K562 (cell line): ENCODE results near the gene RNASE8. TPM values are rescaled to one million over a fixed set of nuclear protein-coding genes. Genes with fewer than 3 reads are reported as not detected.

Experiments used
- ATAC-seq: fragments of 200-7000 bp; cut with Tn5 transposase; 3 replicates; pipeline ENCODE4 v1.9.1; 2020; ENCODE audit warnings: moderate library complexity
- BruUV-seq: library from RNA; stranded (reverse); fragments of 400-500 nt; replicated peaks from 2 replicates; lab custom pipeline; 2021; lab: Mats Ljungman, UMichigan
- CTCF ChIA-PET: fragments of 300-600 bp; formaldehyde crosslinking; extraction: SDS; loops from one replicate; lab custom pipeline; 2021; ENCODE audit warnings: low intra/inter-chr PET ratio; lab: Yijun Ruan, JAX
- POLR2A ChIA-PET: fragments of 300-600, 350-650 bp; sonication (Branson Sonifier 250); formaldehyde crosslinking; extraction: SDS; loops from one replicate; lab custom pipeline; 2021; ENCODE audit warnings: antibody characterized with exemption, inconsistent platforms; lab: Yijun Ruan, JAX
- DNase-seq, 4 experiments: peaks; one replicate each; pipeline versions ENCODE4 v3.0.0 to v3.0.0-alpha.2; 2011 to 2018; ENCODE audit warnings: low spot score in 3 of 4, mixed read lengths in 3 of 4; ENCODE audit errors: extremely low read depth in 1 of 4
- FAIRE-seq: peaks from 2 replicates; lab custom pipeline; 2011; peaks lifted over from hg19 to GRCh38; lab: Jason Lieb, UNC
- H2AFZ ChIP-seq: 2 replicates; pipeline ENCODE4 v1.6.0; 2011; ENCODE audit warnings: low read depth, low read length, control low read depth, inconsistent platforms
- H3K27ac ChIP-seq: fragments of 200-600 bp; 3 replicates; pipeline ENCODE4 v1.8.0; 2011; ENCODE audit warnings: low read depth, mild to moderate bottlenecking, control low read depth, inconsistent platforms, low read length, moderate library complexity, mixed read lengths; ENCODE audit errors: extremely low read depth
- H3K27me3 ChIP-seq, 2 experiments: fragments of 300-600 bp in 1 of 2; 2 replicates in 1 of 2; 3 replicates in 1 of 2; pipeline versions ENCODE4 v1.6.0 to v1.8.0; 2011; ENCODE audit warnings: inconsistent platforms in 2 of 2, low read length in 2 of 2, mild to moderate bottlenecking in 1 of 2, mixed read lengths in 1 of 2, moderate library complexity in 1 of 2; ENCODE audit not compliant: control insufficient read depth in 2 of 2, insufficient read depth in 2 of 2
- H3K36me3 ChIP-seq: fragments of 300-600 bp; 3 replicates; pipeline ENCODE4 v1.8.0; 2011; ENCODE audit warnings: mild to moderate bottlenecking, low read length, inconsistent platforms; ENCODE audit not compliant: control insufficient read depth, insufficient read depth
- H3K4me1 ChIP-seq, 2 experiments: fragments of 200-600 bp in 1 of 2; replicated peaks in 1 of 2; 2 replicates in 1 of 2; 3 replicates in 1 of 2; pipeline versions ENCODE4 v1.5.1 to v1.8.0; 2011; ENCODE audit warnings: inconsistent platforms in 2 of 2, low read length in 2 of 2, mild to moderate bottlenecking in 1 of 2, mixed read lengths in 1 of 2, moderate library complexity in 1 of 2; ENCODE audit not compliant: control insufficient read depth in 2 of 2, insufficient read depth in 2 of 2
- H3K4me2 ChIP-seq: 2 replicates; pipeline ENCODE4 v1.6.1; 2011; ENCODE audit warnings: low read length, control low read depth, inconsistent platforms, mixed read lengths; ENCODE audit not compliant: insufficient read depth
- H3K4me3 ChIP-seq: fragments of 200-600 bp; sonication (generic), shearing (Covaris generic); 2 replicates; pipeline ENCODE4 v1.5.1; 2016; ENCODE audit warnings: control low read depth, inconsistent platforms
- H3K79me2 ChIP-seq: fragments of 200-600 bp; 3 replicates; pipeline ENCODE4 v1.8.0; 2011; ENCODE audit warnings: low read length, inconsistent platforms; ENCODE audit not compliant: control insufficient read depth, insufficient read depth
- H3K9ac ChIP-seq, 2 experiments: 2 replicates each; pipeline versions ENCODE4 v1.6.0 to v1.6.1; 2011; ENCODE audit warnings: low read depth in 2 of 2, low read length in 2 of 2, control low read depth in 1 of 2, inconsistent platforms in 1 of 2, mild to moderate bottlenecking in 1 of 2, mixed read lengths in 1 of 2; ENCODE audit not compliant: insufficient read depth in 1 of 2
- H3K9me1 ChIP-seq: one replicate; pipeline ENCODE4 v1.6.0; 2011; ENCODE audit warnings: inconsistent platforms, mild to moderate bottlenecking, low read length, moderate library complexity; ENCODE audit not compliant: control insufficient read depth, insufficient read depth
- H3K9me3 ChIP-seq: replicated peaks from 2 replicates; pipeline ENCODE4 v1.5.1; 2011; ENCODE audit warnings: low read depth, low read length, inconsistent platforms; ENCODE audit not compliant: control insufficient read depth, insufficient read depth
- H4K20me1 ChIP-seq: replicated peaks from 2 replicates; pipeline ENCODE4 v1.6.1; 2011; ENCODE audit warnings: low read length, inconsistent platforms, mixed read lengths; ENCODE audit not compliant: control insufficient read depth, insufficient read depth
- MYNN ChIP-seq, 2 experiments: sonication (generic); formaldehyde crosslinking in 1 of 2; IDR thresholded peaks; 2 replicates each; pipeline versions ENCODE4 v1.5.0 to v1.6.1; 2016 to 2020; ENCODE audit warnings: antibody characterized with exemption in 1 of 2, missing genetic modification reagents in 1 of 2
- NCOA6 ChIP-seq: fragments of 450-650 bp; IDR thresholded peaks from 2 replicates; pipeline ENCODE4 v1.6.1; 2017; ENCODE audit warnings: mild to moderate bottlenecking
- POU5F1 ChIP-seq: fragments of 150-350 bp; IDR thresholded peaks from 2 replicates; pipeline ENCODE4 v1.6.1; 2014; ENCODE audit warnings: borderline replicate concordance, low read length, low read depth, mild to moderate bottlenecking; ENCODE audit not compliant: partially characterized antibody
- RBBP5 ChIP-seq: fragments of 200-600 bp; sonication (generic); IDR thresholded peaks from 2 replicates; pipeline ENCODE4 v1.6.1; 2012; ENCODE audit warnings: borderline replicate concordance, mild to moderate bottlenecking, low read length, control low read depth, inconsistent platforms; ENCODE audit not compliant: insufficient read depth, poor library complexity, severe bottlenecking
- WHSC1 ChIP-seq: IDR thresholded peaks from one replicate; pipeline ENCODE4 v1.6.1; 2012; ENCODE audit warnings: low read length, control low read depth, inconsistent platforms
- ZC3H8 ChIP-seq: fragments of 450-650 bp; IDR thresholded peaks from 2 replicates; pipeline ENCODE4 v1.6.1; 2017
- ZEB2 ChIP-seq: fragments of 450-650 bp; IDR thresholded peaks from 2 replicates; pipeline ENCODE4 v1.6.1; 2016
- ZFX ChIP-seq: sonication (generic); formaldehyde crosslinking; IDR thresholded peaks from 2 replicates; pipeline ENCODE4 v1.8.0; 2022; ENCODE audit warnings: mild to moderate bottlenecking, missing genetic modification reagents, moderate library complexity
- ZNF121 ChIP-seq: sonication (generic); formaldehyde crosslinking; conservative IDR thresholded peaks from 2 replicates; pipeline ENCODE4 v1.8.0; 2022; ENCODE audit warnings: missing genetic modification reagents
- WGBS: fragments of 100-300 bp; shearing (Covaris generic); methylation state at CpG from one replicate; pipeline ENCODE4 v1.1.6; 2016; ENCODE audit warnings: low coverage, mixed read lengths; ENCODE audit not compliant: insufficient coverage; ENCODE audit errors: missing lambda C conversion rate; 5-methylcytosine and 5-hydroxymethylcytosine counted together
- in situ Hi-C: fragments of 300-500 bp; cut with MboI; formaldehyde crosslinking; loops from 4 replicates; pipeline ENCODE4 v1.15.0; 2018; ENCODE audit warnings: inconsistent platforms, mixed read lengths
- intact Hi-C: fragments of 100-400 bp; cut with micrococcal nuclease; formaldehyde crosslinking; loops from 2 replicates; pipeline ENCODE4 v1.14.2; 2022
- polyA plus RNA-seq, 8 experiments: library from polyadenylated mRNA; depleted of rRNA in 4 of 8; stranded (reverse) in 5 of 8; unstranded in 3 of 8; fragments of >200 nt; fragmentation: Nextera tagmentation in 2 of 8; fragmentation: Illumina TruSeq in 1 of 8; extraction: Ambion mirVana in 2 of 8; extraction: Trizol in 1 of 8; gene quantifications; 2 replicates each; pipeline versions ENCODE4 v1.2.1 to v1.2.3, GENCODE V29; 2011 to 2014; ENCODE audit warnings: inconsistent platforms in 1 of 8, missing spikeins in 1 of 8
- total RNA-seq, 7 experiments: library from RNA; depleted of rRNA in 6 of 7; stranded (reverse); fragments of >200 nt in 6 of 7; fragmentation: Illumina TruSeq in 2 of 7; extraction: Trizol in 2 of 7; gene quantifications; 2 replicates each; pipeline versions ENCODE4 v1.2.1 to v1.2.3, GENCODE V29; 2011 to 2021; ENCODE audit warnings: low replicate concordance in 1 of 7
- TF ChIP-seq, protein P1 (sequence below): fragments of 250-450 bp; sonication (Bioruptor Pico); IDR thresholded peaks from 2 replicates; pipeline ENCODE4 v1.6.1; 2021; ENCODE audit warnings: mild to moderate bottlenecking
- TF ChIP-seq, protein P2 (sequence below): fragments of 450-650 bp; conservative IDR thresholded peaks from 2 replicates; pipeline ENCODE4 v1.6.1; 2016; ENCODE audit warnings: missing genetic modification characterization, low read depth, mild to moderate bottlenecking, control low read depth, missing compliant biosample characterization

RNASE8 gene
- total and polyA plus RNA-seq, 9 of the 15 experiments (the other 6 are each of a cell fraction or from before 2014, with no cell fraction given): not detected

DNA sequence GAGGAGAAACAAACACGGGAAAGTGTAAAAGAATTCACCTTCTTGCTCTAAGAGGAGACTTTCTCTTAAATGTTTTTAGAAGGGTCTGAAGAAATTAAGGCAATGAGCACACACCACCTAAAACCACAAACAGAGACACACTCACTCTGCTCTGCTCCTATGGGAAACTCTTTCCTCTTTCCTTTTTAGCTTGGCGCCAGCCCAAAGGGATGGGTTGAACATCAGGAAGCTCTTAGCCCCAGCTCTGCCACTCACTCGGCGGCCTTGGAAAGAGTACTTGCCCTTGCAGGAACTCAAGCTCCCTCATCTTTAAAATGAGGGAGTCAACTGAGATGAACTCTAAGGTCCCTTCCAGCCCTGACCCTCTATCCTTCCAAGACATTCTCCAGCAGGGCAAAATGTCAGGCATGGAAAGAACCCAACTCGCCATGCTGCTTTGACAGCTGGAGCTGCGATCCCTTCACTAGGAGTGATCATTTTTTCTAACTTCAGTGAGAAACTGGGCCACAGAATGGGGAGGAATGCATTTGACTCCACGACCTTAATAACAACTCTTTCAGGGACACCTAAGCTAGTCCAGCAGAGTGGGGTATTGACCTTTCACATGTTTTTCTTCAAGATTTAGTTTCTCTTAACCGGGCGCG lies 980 bp upstream of the RNASE8 start:
- H3K4me2 ChIP-seq: no peak overlapping the region
- intact Hi-C loops: no loop called here
- H4K20me1 ChIP-seq: no peaks in the 10 kb centered on the region
- no peak overlapping the region for H3K27ac ChIP-seq
- 56% methylated on average over 9 of the region's 10 CpGs for WGBS
- peak overlapping the region; percentile 9; the same call in 1 of the 2 replicates for H2AFZ ChIP-seq
- H3K4me3 ChIP-seq: no peak overlapping the region
- no peak for ATAC-seq
- no peaks in the 10 kb centered on the region for H3K9me3 ChIP-seq
- TF ChIP-seq WHSC1 (no peak), ZEB2 (no peak), ZC3H8 (no peak), POU5F1 (no peak), ZFX (CRISPR knock-in tag) (no peak), MYNN (IDR thresholded peaks at IDR 0.05) (no peak), MYNN (CRISPR knock-in tag; IDR thresholded peaks at IDR 0.05) (no peak), NCOA6 (no peak), RBBP5 (no peak), ZNF121 (CRISPR knock-in tag) (no peak)
- TF ChIP-seq, protein P1, sequence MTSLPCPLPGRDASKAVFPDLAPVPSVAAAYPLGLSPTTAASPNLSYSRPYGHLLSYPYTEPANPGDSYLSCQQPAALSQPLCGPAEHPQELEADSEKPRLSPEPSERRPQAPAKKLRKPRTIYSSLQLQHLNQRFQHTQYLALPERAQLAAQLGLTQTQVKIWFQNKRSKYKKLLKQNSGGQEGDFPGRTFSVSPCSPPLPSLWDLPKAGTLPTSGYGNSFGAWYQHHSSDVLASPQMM (CRISPR knock-in tag): no peak
- TF ChIP-seq, protein P2, sequence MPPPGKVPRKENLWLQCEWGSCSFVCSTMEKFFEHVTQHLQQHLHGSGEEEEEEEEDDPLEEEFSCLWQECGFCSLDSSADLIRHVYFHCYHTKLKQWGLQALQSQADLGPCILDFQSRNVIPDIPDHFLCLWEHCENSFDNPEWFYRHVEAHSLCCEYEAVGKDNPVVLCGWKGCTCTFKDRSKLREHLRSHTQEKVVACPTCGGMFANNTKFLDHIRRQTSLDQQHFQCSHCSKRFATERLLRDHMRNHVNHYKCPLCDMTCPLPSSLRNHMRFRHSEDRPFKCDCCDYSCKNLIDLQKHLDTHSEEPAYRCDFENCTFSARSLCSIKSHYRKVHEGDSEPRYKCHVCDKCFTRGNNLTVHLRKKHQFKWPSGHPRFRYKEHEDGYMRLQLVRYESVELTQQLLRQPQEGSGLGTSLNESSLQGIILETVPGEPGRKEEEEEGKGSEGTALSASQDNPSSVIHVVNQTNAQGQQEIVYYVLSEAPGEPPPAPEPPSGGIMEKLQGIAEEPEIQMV (tag): no peak
- POLR2A ChIA-PET: interaction anchor here (1.2 to 1.7 kb wide), 2 partner anchors 10 to 38 kb away, joined by 3 to 5 read pairs; no protein-coding TSS in a partner anchor
- no peaks in the 10 kb centered on the region for H3K9me1 ChIP-seq
- H3K27me3 ChIP-seq: no peaks in the 10 kb centered on the region
- no peak overlapping the region for H3K9ac ChIP-seq
- FAIRE-seq: no peak
- in situ Hi-C loops: no loop called here
- H3K36me3 ChIP-seq: no peaks in the 10 kb centered on the region
- BruUV-seq: no TSS peak
- no peak for DNase-seq
- H3K79me2 ChIP-seq: no peaks in the 10 kb centered on the region
- no peaks in the 10 kb centered on the region; a peak in 1 of 5 replicates for H3K4me1 ChIP-seq
- CTCF ChIA-PET: no interaction called here
